Muscle layer of duodenum (tissue), 2 donors: Measurements from ENCODE around the gene ATF4.
A peak's percentile ranks its signal among the peaks of the same experiment; 100 is the strongest.

Experiments used
- H3K27ac ChIP-seq: one replicate; pipeline ENCODE4 v1.7.0; 2013; ENCODE audit warnings: mild to moderate bottlenecking, low read length
- H3K27me3 ChIP-seq: one replicate; pipeline ENCODE4 v1.7.0; 2013; ENCODE audit warnings: low read depth, mild to moderate bottlenecking, control low read depth, low read length
- H3K36me3 ChIP-seq, 2 donors: one replicate each; pipeline ENCODE4 v1.7.0; 2013; ENCODE audit warnings: low read length in 2 of 2, control low read depth in 1 of 2, mild to moderate bottlenecking in 1 of 2; ENCODE audit not compliant: insufficient read depth in 2 of 2, control insufficient read depth in 1 of 2
- H3K4me1 ChIP-seq, 2 donors: one replicate each; pipeline ENCODE4 v1.7.0; 2013; ENCODE audit warnings: low read length in 2 of 2, mild to moderate bottlenecking in 2 of 2, control low read depth in 1 of 2, moderate library complexity in 1 of 2; ENCODE audit not compliant: insufficient read depth in 2 of 2, control insufficient read depth in 1 of 2
- H3K4me3 ChIP-seq, 2 donors: one replicate each; pipeline ENCODE4 v1.7.0; 2013; ENCODE audit warnings: low read length in 2 of 2, low read depth in 1 of 2, mild to moderate bottlenecking in 1 of 2
- H3K9me3 ChIP-seq, 2 donors: one replicate each; pipeline ENCODE4 v1.7.0; 2013; ENCODE audit warnings: low read length in 2 of 2, control low read depth in 1 of 2, mild to moderate bottlenecking in 1 of 2; ENCODE audit not compliant: control insufficient read depth in 1 of 2
- donor health status: healthy.

ATF4 gene

GRCh38 chr22:39554151-39554550 is 33.8 kb downstream of the ATF4 start:
- Histone ChIP-seq H3K27ac (no peak overlapping the region), H3K9me3 (no peaks in the 10 kb centered on the region), H3K36me3 (no peaks in the 10 kb centered on the region), H3K4me3 (no peak overlapping the region), H3K27me3 (peaks cover 30% of the 10 kb centered on the region), H3K4me1 (peaks cover 0 to 7% of the 10 kb centered on the region in 2 donors)

GRCh38 chr22:39556970-39557841 is 36.8 kb downstream of the ATF4 start:
- peaks cover 37% of the 10 kb centered on the region for H3K27me3 ChIP-seq
- H3K4me1 ChIP-seq: peaks cover 0 to 7% of the 10 kb centered on the region in 2 donors
- peak overlapping the region in 1 of 2 donors; percentile 34 for H3K4me3 ChIP-seq
- no peak overlapping the region for H3K27ac ChIP-seq
- H3K9me3 ChIP-seq: no peaks in the 10 kb centered on the region
- no peaks in the 10 kb centered on the region for H3K36me3 ChIP-seq

- H3K36me3 ChIP-seq: no peaks in the 10 kb centered on the region
- H3K4me3 ChIP-seq: peak overlapping the region in 1 of 2 donors; percentile 6
- peaks cover 31% of the 10 kb centered on the region for H3K27me3 ChIP-seq
- no peaks in the 10 kb centered on the region for H3K9me3 ChIP-seq
- H3K4me1 ChIP-seq: peaks cover 0 to 7% of the 10 kb centered on the region in 2 donors
- H3K27ac ChIP-seq: no peak overlapping the region
Observed at GRCh38 chr22:39558254-39558727, 37.9 kb downstream of the ATF4 start.

DNA sequence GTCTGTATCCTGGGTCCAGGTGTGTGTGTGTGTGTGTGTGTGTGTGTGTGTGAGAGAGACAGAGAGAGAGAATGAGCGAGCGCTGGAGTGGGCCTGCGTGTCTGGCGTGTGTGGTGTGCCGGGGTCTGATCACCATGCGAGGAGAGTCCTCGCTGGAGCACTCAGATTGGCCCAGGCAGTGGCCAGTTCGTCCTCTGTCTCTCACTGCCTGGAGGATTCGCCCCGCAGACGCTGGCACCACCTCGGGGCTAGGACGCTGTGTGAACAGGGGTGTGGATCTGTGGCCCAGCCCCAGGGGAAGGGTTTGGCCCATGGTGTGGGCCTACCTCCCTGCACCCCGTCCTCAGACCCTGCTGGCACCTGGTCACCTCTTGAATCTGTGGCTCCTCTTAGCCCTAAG is 38.6 kb downstream of the ATF4 start:
- Histone ChIP-seq H3K27ac (no peak overlapping the region), H3K27me3 (peaks cover 31% of the 10 kb centered on the region), H3K9me3 (no peaks in the 10 kb centered on the region), H3K4me3 (no peak overlapping the region), H3K36me3 (no peaks in the 10 kb centered on the region), H3K4me1 (peaks cover 0 to 7% of the 10 kb centered on the region in 2 donors)

DNA sequence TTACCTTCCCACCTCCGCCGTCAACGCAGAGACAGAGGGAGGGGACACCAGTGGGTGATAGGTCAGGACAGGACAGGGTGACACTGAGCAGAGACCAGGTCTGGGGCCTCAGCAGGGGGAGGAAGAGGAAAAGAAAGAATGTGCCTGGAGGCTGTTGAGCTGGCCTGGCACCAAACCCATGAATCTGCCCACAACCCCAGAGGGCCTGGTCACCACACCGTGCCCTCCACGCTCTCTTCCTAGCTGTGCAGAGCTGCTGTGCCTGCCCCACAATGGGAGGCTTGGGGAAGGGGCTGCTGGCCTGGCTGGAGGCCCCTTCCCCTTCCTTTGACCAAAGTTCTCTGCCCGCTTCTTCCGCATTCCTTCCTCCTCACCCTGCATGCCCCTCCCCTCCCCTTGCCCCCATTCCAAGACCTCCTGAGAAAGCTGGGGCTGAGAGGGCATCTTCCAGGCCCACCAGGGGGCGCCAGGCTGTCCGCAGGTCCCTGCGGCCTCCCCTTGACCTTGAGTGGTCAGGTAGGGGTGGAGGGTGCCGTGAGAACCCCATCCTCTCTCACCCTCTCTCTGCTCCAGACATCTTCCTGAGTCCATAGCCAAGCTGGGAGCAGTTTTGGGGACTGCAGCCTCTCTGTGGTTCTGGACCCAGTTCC is 39.2 kb downstream of the ATF4 start:
- no peak overlapping the region for H3K27ac ChIP-seq
- H3K27me3 ChIP-seq: peaks cover 31% of the 10 kb centered on the region
- H3K9me3 ChIP-seq: no peaks in the 10 kb centered on the region
- H3K36me3 ChIP-seq: no peaks in the 10 kb centered on the region
- no peak overlapping the region for H3K4me3 ChIP-seq
- peaks cover 0 to 7% of the 10 kb centered on the region in 2 donors for H3K4me1 ChIP-seq

- no peaks in the 10 kb centered on the region for H3K36me3 ChIP-seq
- H3K27me3 ChIP-seq: peaks cover 31% of the 10 kb centered on the region
- H3K9me3 ChIP-seq: no peaks in the 10 kb centered on the region
- H3K27ac ChIP-seq: no peak overlapping the region
- H3K4me1 ChIP-seq: peaks cover 0 to 7% of the 10 kb centered on the region in 2 donors
- no peak overlapping the region for H3K4me3 ChIP-seq
Observed at GRCh38 chr22:39560127-39560526, 39.8 kb downstream of the ATF4 start.

DNA sequence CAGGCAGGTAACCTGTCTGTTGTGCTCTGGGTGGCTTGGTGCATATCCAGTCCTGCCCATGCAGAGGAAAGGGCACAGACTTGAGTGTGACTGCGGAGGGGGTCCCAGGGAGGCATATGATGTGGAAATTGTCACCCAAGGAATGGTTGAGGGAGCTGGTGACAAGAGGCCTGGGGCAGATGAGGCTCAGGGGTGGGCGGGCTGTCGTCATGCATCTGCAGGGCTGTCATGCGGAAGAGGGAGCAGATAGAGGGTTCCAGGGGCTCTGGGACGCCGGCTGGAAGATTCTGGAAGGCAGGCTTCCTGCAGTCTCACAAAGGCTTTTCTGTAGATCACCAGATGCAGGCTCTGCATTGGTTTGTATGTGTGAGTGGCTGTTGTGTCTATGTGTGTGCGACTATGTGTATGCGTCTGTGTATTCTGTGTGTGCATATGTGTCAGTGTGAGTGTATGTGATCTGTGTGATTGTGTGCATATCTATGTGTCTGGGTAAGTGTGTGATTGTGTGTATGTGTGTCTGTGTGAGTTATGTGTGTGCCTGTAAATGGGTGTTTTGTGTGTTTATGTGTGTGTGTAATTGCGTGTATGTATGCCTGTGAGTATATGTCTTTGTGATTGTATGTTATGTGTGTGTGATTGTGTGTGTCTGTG is 42.6 kb downstream of the ATF4 start:
- Histone ChIP-seq H3K9me3 (no peaks in the 10 kb centered on the region), H3K27ac (no peak overlapping the region), H3K4me1 (peaks cover 0 to 7% of the 10 kb centered on the region in 2 donors), H3K4me3 (no peak overlapping the region), H3K36me3 (no peaks in the 10 kb centered on the region), H3K27me3 (peaks cover 22% of the 10 kb centered on the region)

DNA sequence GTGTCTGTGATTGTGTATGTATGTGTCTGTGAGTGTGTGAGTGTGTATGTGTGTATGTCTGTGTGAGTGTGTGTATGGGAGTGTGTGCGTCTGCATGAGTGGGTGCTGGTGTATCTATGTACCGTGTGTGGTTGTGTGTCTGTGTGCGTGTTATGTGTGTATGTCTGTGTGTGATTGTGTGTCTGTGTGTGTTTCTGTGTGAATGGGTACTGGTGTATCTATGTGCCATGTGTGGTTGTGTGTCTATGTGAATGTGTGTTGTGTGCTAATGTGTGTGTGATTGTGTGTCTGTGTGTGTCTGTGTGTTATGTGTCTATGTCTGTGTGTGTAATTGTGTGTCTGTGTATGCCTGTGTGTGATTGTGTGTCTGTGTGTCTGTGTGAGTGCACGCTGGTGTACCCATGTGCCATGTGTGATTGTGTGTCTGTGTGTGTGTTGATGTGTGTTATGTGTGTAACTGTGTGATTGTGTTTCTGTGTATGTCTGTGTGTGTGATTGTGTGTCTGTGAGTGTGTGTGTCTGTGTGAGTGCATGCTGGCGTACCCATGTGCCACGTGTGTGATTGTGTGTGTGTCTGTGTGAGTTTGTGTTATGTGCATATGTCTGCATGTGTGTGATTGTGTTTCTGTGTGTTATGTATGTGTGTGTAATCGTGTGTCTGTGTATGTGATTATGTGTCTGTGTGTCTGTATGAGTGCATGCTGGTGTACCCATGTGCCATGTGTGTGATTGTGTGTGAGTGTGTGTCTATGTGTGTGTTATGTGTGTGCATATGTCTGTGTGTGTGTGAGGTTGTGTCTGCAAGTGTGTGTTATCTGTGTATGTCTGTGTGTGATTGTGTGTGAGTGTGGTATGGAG is 43.4 kb downstream of the ATF4 start:
- Histone ChIP-seq H3K4me3 (no peak overlapping the region), H3K36me3 (no peaks in the 10 kb centered on the region), H3K9me3 (no peaks in the 10 kb centered on the region), H3K27ac (no peak overlapping the region), H3K27me3 (peaks cover 15% of the 10 kb centered on the region), H3K4me1 (no peaks in the 10 kb centered on the region)

GRCh38 chr22:39565414-39565944 is 45.1 kb downstream of the ATF4 start:
- peaks cover 3% of the 10 kb centered on the region for H3K27me3 ChIP-seq
- no peak overlapping the region for H3K4me3 ChIP-seq
- H3K27ac ChIP-seq: no peak overlapping the region
- H3K36me3 ChIP-seq: no peaks in the 10 kb centered on the region
- no peaks in the 10 kb centered on the region for H3K4me1 ChIP-seq
- H3K9me3 ChIP-seq: no peaks in the 10 kb centered on the region

- H3K9me3 ChIP-seq: no peaks in the 10 kb centered on the region
- H3K4me1 ChIP-seq: no peaks in the 10 kb centered on the region
- H3K4me3 ChIP-seq: no peak overlapping the region
- H3K27me3 ChIP-seq: peaks cover 6% of the 10 kb centered on the region
- H3K27ac ChIP-seq: no peak overlapping the region
- H3K36me3 ChIP-seq: no peaks in the 10 kb centered on the region
Observed at GRCh38 chr22:39567135-39567946, 47.0 kb downstream of the ATF4 start.
